Cortex of kidney (tissue), 1 donor: ENCODE results near the gene NRDE2.
A peak's percentile ranks its signal among the peaks of the same experiment; 100 is the strongest.

ENCODE experiments used
- DNase-seq: peaks from one replicate; lab custom pipeline; 2025; lab: John Stamatoyannopoulos, UW

NRDE2 gene

DNA sequence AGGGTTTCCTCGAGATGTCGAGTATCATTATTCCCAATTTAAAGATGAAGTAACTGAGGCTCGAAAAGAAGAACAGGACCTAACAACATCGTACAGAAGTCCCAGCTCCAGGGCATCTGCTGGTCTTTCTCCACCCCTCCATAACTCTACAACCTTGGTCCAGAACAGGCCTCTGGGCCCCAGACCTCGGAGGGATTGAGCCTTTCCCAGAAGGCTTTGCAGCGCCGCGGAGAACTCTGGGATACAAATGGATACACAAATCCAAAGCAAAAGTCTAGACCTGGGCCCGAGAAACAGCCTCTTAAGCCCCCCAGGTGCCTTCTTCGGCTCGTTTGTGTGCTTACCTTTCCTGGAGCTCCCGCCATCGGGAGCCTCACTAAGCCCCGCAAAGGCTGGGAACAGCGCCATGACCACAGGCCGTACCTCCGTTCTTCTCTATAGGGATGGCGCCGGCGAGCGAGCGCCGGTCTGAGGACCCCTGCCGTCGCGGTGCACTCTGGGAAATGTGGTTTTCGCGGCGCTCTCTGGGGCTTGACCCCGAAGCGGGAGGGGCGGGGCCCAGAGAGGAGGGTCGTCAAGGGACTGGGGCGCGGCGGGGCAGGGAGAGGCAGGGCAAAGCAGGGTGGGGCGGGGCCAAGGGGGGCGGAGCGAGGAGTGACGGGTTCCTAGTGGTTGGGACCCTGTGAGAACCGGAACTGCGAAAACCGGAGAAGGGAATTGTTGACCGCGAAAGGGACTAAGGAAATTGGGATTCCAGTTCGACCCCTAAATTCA is at the start of gene NRDE2:
Gene NRDE2 (minus strand): TSS at position 445 of the 774 bp plus-strand sequence. CDS start 37 bp downstream, at position 408.
- peak; percentile 82 for DNase-seq

GRCh38 chr14:90381011-90381786 is 49.5 kb upstream of the NRDE2 start:
- no peak for DNase-seq

- no peak for DNase-seq
These were observed 47.4 kb upstream of the NRDE2 start for GRCh38 chr14:90379106-90379505.

GRCh38 chr14:90378249-90378648 is 46.5 kb upstream of the NRDE2 start:
- no peak for DNase-seq

DNA sequence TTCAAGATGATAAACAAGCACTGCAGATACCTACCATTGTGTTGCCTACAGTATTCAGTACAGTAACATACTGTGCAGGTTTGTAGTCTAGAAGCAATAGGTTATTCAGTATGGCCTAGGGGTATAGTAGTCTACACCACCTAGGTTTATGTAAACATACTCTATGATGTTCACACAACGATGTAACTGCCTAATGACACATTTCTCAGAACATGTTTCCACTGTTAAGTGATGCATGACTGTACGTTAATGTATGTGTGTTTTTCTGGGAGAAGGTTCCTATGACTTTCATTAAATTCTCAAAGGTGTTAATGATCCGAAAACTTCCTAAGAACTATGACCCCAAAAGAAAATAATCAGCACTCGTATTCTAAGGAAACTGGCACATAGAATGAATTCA is 44.2 kb upstream of the NRDE2 start:
- DNase-seq = no peak

DNA sequence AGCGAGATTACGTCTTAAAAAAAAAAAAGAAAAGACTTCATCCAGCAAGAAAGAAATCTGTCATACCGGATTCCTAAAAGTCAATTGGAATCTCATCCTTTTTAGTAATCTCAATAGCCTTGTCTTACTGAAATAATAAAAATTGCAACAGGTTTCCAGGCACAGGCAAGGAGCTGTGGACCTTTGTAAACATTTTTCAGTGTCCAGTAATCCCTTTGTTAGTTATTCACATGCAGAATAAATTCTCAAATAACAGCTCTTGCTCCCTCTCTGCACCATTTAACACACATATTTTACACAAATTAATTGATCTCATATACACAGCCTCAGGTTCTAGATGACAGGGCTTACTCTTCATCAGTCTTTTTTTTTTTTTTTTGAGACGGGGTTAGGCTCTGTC is 43.1 kb upstream of the NRDE2 start:
- DNase-seq = no peak

GRCh38 chr14:90373887-90374286 is 42.1 kb upstream of the NRDE2 start:
- no peak for DNase-seq

GRCh38 chr14:90368946-90369721 is 37.4 kb upstream of the NRDE2 start:
- DNase-seq = no peak

GRCh38 chr14:90362558-90362896 is 30.8 kb upstream of the NRDE2 start:
- DNase-seq = no peak

DNA sequence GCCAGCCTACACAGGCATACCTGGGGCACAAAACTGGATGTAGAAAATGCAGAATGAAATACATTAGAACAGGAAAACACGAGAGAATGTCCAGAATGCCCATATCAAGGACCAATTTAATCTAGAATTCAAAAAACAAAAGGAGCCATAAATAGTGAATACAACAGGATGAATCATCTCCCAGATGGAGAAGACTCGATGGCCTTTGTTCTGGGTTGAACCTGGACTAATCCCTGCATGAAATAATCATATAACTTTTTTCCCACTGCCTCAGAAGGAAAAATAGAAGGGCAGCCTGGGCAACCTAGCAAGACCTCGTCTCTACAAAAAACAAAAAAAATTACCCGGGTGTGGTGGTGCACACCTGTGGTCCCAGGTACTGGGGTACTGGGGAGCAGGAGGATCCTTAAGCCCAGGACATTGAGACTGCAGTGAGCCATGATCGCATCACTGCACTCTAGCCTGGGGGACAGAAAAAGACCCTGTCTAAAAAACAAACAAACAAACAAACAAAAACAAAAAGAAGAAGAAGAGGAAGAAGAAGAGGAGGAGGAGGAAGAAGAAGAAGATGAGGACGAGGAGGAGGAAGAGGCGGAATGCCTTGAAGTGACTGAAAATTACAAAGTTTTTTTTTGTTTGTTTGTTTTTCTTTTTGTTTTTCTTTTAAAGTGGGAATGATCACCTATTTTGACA is 30.3 kb upstream of the NRDE2 start:
- no peak for DNase-seq

GRCh38 chr14:90358359-90358758 is 26.6 kb upstream of the NRDE2 start:
- no peak for DNase-seq

DNA sequence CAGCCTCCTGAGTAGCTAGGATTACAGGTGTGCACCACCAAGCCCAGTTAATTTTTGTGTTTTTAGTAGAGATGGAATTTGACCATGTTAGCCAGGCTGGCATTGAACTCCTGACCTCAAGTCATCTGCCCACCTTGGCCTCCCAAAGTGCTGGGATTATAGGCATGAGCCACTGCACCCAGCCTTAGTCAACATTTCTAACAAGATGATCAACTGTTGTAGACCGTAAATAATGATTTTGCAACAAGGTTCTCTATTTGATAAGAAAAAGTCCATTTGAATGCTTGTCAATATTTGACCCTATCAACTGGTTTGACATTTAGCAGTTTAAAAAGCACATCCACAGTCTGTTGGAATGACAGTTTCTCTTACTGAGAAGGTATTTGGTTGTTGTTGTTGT is 25.2 kb upstream of the NRDE2 start:
- DNase-seq = no peak

DNA sequence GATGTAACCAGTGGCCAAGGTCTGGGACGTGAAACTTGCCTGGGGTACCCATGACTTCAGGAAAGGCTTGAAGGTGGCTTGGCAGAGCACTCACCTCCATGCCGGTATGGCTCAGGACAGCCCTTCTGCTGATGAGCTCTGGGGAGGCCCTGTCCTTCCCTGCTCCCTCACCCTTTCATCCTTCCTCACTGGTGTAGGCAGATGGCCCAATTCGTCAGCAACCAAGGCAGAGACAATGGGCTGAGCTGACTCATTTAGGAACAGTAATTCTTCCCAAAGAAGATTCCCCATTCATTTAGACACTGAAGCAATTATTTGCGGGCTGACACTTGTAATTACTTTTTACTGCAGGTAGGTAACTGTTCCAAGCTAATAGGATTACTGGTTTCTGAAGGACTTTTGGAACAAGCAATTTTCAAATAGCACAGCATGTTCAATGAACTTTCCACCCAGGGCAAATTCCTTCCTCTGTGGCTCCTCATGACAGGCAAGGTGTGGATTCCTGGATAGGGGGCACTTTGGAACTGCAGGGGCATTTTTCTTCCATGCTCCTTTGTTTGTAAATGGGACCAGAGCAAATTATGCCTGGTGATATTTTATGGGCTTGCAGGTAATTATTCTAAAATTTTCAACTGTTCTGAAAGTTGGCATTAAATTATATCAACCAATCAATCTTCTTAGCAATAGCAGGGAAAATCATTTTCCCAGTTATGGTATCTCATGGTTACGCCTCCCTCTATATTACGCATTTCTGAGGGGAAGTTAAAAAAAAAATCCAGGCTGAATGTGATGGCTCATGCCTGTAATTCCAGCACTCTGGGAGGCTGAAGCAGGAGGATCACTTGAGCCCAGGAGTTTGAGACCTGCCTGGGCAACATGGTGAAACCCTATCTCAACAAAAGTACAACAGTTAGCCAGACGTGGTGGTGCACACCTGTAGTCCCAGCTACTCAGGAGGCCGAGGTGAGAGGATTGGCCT is 24.1 kb upstream of the NRDE2 start:
- DNase-seq = no peak

DNA sequence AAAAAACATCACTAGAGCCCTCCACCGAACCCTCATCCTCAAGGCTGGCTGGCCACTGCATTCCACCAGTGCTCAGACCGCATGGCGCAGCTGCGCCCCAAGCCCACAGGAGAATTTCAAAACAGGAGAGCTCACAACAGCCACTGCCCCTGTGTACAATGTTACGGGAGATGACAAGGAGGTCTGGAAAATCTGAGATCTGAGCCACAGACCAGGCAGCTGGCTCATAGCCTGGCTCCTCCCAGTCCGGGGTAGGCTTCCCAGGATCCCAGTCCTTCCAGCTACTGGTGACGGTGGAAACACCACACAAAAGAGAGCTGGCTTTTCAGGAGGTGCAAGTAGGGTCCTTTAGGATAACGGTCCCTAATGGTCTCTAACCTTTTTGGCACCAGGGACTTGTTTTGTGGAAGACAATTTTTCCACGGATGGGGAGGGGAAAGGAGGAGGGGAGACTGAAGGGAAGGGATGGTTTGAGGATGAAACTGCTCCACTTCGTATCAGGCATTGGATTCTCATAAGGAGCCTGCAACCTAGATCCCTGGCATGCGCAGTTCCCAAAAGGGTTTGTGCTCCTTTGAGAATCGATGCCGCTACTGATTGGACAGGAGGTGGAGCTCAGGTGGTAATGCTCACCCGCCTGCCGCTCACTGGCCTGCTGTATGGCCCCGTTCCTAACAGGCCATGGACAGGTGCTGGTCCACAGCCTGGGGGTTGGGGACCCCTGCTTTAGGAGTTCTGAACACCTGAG is 23.0 kb upstream of the NRDE2 start:
- DNase-seq = no peak

DNA sequence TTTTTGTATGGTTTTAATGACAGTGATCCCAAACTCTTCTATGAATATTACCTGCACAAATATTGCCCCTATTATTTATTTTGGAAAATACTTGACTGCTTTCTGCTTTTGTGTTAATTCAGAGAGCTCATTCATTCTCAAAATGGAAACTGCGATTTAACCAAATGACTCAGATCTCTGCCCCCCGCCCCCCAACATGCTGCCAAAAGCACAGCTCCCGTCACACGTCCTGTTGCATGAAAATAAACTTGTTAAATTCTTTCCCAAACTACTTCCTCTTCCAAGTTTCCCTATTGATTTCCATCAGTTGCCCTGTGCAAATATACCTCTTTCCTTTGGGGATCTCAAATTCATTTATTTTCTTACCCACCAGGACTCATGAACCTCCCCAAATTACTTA is 18.0 kb upstream of the NRDE2 start:
- no peak for DNase-seq

- no peak for DNase-seq
These were observed 16.5 kb upstream of the NRDE2 start for GRCh38 chr14:90348270-90348669.

DNA sequence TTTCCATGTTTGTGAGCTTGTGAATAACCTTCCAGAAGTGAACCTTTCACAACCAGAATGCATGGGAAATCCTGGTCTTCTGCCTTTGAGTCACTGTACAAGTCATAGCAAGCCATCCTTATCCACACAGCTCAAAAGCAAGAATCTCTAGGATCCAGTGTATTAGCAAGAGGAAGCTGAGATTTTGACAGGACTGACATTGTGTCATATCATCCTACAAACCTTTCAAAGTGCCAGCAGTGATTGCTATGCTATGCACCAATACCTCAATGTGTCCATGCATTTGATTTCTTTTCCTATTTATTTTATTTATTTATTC is 13.5 kb upstream of the NRDE2 start:
- DNase-seq = no peak

DNA sequence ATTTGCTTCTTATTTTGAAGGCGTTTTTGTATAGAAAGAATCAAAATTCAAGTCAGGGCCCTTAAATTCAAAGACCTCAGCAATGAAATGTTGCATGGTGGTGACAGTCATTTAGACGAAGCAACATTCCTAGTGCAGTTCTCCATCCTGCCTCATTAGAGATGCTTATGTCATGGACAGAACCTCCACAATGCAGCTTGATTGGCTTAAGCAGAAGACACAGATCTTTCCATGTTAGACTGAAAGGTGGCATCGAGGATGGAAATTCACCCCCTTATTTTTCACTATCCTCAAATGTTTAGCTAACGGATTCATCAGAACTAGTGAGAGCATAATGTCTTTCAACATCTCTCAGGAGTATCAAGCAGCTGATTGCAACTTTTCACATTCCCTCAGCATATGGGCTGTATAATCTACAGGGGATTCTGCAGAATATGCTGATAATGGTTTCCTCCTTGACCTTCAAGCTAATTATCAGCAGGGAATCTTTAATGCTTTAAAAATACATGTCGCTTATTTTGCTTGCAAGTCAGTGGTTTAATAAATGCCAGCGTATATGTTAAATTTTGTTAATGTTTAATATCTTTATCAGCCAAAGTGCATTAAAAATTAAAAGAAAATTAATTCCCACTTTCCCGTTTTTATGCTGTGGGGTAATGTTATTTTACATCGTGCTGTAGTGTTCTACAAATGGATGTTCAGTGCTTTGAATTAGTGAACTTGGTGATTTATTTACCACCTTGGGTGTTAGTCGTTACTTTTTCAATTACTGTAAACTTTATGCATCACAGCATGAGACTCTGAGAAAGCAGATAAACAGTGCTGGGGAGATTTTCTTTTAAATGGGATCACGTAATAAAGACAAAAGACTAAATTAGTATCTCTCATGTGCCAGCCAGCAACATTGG is 12.8 kb upstream of the NRDE2 start:
- DNase-seq = no peak

DNA sequence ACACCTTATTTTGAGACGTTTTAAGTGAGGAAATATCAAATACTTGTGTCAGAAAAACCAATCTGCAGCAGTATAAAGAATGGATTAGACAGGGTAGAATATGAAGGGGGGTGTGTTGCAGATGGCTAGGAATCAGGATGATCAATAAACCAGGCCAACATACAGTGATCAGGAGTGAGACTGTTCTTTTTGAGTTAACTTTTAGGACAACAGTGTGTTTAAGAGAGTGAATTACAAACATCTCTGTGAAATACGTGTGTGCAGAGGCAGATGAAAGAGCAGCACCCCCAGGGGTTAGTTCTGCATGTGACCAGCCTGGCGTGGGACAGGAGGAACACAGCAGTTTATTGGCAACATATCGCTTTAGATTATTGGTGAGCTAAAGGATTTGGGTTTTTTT is 10.6 kb upstream of the NRDE2 start:
- no peak for DNase-seq
